Embryonic facial prominence (tissue), 1 donor: Measurements from ENCODE around the gene ZNHIT6.
"Not testable (repeated sequence)": the region's sequence is repeated elsewhere in the genome, so short reads cannot be mapped to it uniquely, and the experiment has no call there.

ENCODE experiments used
- DNase-seq: peaks from one replicate; pipeline ENCODE4 v3.0.0-alpha.2; 2016; ENCODE audit errors: extremely low spot score

The ZNHIT6 gene

DNA sequence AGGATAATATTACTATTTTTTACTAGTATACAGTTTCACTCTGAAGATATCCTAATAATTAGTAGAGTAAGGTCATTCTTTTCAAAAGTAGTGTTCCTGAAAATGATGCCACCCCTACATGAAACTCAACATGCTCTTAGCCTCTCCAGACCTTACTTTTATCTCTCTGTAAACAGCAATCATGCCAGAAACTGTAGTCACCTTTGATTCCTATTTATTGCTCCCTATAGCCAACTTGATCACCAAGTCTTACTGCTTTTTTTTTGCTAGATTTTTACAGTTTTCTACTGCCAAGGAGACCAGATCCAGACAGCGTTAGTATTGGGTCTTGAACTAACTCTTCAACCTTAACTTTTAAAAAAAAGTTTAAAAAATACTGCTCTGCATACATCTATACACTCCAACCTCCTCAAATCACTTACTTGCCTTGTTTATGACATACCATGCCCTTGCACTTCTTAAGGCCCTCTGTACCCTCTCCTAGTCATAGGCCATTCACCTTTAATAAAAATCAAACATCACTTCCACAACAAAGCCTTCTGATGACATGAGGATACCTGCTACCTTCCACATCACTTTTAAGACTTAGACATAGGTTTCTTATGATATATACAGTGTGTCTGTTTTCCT lies 36.1 kb downstream of the ZNHIT6 start:
- DNase-seq: no peak

DNA sequence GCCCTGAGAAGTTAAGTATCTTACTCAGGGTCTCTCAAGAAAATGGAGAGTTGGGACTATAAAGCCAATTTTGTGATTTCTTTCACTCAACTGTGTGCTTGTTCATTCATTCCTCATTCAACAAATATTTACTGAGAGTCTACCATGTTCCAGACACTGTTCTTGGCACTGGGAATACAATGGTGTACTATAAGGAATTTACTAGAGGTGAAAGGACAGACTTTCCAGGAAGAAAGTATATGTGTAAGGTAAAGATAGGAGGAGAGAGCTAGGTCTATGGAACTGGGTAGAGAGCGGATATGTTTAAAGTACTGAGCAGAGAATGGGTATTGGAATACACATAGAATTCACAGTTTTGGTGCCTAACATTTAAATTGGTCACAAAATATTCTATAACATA lies 42.3 kb downstream of the ZNHIT6 start:
- DNase-seq: no peak

DNA sequence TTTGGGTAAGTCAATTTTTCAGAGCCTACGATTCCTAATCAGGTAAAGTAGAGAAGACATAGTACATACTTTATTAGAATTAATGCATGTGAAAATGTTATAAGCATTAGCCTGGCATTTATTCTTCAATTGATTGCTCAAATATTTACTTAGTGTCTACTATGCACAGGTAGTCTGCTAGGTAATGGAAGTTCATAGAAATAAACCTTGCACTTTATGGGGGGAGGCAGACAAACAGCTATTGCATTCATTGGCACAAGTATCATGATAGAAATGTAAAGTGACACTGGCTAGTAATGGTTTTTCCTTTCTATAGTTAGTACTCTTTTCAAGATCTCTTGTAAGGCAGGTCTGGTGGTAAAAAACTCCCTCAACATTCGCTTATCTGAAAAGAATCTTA lies 44.9 kb downstream of the ZNHIT6 start:
- DNase-seq: no peak

DNA sequence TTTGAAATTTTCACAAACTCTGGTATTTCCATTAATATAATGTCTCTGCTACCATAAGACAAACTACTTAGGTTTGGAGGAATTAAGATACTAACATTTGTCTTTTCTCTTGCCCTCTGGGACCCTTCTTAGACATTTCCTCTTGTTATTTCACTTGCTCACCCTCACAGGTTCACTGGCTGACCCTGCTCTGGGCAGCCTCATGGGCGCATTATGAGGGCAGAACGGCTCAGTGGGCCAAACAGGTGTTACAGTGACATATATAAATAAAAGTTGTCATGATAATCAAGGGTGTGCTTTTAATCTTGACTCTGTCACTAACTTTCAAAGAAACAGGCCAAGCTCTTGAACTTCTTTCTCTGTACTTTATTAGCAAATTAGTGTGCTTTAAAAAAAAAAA lies 46.5 kb downstream of the ZNHIT6 start:
- DNase-seq: no peak

DNA sequence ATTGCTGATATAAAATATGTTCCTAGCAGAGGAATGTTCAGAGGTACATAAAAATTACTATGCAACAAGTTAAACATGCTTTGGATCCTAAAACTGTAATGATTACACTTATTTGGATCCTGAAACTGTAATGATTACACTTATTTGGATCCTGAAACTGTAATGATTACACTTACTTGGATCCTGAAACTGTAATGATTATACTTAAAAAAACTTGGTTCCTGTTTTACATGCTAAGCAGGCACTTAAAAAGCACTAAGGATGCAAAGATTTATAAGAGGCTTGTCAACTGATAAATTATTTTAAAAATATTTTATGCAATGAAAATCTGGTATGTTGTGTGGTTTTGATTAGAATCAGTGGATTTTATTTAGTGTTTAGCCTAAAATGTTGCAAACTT lies 47.7 kb downstream of the ZNHIT6 start:
- no peak for DNase-seq

DNA sequence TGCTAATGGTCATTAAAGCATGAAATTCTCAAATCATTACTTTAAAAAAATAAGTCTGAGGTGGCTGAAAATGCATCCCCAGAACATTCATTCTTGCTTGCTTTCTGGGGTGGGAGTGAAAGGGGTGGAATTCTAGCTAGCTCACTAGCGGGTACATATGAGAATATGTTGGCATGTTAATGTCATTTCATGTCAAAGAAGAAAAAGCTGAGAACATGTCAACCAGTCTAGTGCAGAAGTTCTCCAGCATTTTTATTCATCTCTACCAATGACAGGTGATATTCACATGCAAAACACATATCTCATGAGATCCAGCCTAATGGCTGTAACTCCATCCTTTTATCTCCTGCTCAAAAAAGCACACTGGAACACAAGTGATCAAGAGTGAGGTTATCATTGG lies 49.1 kb downstream of the ZNHIT6 start:
- no peak for DNase-seq

DNA sequence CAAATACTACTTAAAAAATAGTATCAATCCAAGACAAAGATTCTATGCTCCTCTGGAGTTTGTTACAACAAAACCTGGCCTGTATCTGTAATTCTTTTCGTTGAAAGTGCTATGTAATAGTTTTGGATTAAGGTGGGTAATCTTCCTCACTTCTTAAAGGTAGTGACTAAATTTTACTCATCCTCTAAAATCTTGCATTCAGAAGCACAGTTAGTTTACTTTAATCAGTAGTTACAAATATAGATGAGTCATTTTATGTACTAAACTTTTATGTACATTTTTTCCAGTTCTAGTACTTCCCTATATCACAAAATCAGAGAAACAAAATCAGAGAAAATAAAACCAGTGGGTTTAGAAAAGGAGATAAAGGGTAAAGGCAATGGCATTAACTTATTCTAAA lies 51.3 kb downstream of the ZNHIT6 start:
- no peak for DNase-seq

DNA sequence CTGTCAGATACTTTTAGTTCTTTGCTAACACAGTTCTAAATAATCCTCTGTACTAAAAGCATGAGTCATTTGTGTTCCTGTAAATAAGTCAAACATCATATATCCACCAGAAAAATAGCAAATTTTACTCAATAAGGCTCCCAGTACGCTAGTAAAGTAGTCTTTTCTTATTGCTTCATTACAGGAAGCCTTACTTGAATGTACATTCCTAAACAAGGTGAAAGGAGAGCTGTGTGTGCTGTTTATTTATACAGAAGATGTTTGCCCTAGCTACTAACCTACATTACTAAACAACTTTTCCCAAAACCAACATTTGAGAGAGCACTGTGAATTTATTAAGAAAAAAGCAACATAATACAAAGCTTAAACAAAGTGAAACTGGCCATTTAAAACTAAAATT lies 52.0 kb downstream of the ZNHIT6 start:
- no peak for DNase-seq

DNA sequence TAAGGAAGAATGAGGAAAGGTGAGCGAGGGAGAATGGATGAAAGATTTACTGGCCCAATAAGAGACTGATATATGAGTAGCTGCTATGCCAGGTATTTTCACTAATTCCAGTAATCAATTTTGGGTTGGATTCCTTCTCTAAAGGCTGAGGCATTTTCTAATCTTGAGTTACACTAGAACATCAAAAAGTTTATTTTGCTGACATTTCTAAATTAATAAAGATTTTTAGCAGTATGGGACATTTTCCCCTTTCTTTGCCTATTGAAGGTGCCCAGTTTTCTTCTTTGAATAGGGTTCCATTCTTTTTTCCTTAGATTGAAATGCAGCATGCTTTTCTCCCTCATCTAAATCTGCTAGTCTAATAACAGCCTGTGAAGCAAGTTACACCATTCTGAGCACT lies 52.9 kb downstream of the ZNHIT6 start:
- no peak for DNase-seq

DNA sequence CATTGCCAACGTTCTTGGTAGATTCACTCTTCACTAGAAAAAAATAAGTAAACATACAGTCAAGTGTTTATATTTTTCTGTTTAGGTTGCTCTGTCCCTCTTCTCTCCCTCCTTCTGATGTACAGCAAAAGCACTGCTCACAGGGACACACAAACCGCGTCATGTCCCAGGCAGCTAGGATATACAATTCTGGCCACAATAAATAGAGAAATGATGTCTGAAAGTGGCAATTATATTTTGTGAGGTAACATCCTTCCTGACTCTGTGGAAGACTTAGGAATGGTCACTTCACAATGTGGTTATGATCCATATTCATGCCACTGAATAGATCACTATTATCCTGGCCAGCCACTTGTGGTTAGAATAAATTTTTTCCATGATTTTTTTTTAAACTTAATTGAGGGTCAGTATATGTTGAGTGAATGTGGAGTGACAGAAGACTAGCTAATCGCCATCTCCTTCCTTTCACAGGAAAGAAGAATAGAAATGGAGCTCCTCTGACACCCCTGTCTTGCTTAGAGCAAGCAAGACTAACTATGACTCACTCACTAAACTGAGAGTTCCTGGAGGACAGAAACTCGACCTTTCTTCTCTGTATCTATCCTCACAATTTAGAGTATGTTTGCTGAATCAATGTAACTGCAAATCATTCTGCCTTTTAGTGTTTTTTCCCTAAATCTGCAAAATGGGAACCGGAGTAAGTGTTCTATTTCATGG lies 54.0 kb downstream of the ZNHIT6 start:
- DNase-seq: no peak

DNA sequence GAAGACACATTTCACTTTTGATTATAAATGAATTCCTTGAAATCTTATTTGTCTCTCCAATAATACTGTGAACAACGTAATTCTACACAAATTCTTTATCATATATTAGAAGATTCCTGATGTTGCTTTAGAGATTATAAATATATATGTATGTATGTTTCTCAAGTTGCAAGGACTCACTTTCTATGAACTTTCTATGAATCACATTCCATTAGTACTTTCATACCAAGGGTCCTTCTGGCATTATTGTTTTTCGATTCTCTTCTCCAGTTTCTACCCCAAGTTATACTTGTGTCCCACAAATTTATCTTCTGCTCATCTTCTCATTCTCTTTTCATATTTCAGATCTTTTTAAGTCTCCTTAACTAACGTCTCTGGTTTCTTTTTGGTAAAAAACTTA lies 55.9 kb downstream of the ZNHIT6 start:
- DNase-seq: no peak

DNA sequence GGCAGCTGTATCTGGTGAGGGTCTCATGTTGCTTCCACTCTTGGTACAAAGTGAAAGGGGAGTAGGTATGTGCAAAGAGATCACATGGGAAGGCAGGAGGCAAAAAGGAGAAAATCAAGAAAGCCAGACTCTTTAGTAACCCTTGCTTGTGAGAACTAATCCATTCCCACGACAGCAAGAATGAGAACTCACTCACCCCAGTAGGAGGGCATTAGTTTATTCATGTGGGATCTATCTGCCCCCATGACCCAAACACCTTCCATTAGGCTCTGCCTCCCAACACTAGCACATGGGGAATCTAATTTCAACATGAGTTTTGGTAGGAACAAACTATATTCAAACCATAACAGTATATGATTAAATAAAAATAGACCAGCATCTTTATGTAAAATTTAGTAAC lies 57.6 kb downstream of the ZNHIT6 start:
- DNase-seq: no peak

DNA sequence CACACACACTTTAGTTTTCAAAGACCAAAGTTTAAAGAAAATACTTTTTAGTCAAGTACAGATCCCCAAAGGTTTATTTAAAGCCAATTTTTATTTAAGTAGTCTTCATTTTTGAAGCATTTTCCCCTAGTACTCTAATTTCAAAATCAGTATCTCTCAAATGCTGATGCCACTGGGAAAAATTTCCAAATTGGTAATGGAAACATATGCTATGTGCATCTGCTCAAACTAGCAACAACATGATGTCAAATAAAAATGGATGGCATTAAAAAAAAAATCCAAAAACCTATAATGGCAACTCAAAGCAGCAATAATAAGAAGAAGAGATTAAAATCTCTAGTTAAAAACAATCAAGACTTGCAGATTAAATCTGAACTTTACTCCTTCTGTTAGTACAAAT lies 58.6 kb downstream of the ZNHIT6 start:
- no peak for DNase-seq

DNA sequence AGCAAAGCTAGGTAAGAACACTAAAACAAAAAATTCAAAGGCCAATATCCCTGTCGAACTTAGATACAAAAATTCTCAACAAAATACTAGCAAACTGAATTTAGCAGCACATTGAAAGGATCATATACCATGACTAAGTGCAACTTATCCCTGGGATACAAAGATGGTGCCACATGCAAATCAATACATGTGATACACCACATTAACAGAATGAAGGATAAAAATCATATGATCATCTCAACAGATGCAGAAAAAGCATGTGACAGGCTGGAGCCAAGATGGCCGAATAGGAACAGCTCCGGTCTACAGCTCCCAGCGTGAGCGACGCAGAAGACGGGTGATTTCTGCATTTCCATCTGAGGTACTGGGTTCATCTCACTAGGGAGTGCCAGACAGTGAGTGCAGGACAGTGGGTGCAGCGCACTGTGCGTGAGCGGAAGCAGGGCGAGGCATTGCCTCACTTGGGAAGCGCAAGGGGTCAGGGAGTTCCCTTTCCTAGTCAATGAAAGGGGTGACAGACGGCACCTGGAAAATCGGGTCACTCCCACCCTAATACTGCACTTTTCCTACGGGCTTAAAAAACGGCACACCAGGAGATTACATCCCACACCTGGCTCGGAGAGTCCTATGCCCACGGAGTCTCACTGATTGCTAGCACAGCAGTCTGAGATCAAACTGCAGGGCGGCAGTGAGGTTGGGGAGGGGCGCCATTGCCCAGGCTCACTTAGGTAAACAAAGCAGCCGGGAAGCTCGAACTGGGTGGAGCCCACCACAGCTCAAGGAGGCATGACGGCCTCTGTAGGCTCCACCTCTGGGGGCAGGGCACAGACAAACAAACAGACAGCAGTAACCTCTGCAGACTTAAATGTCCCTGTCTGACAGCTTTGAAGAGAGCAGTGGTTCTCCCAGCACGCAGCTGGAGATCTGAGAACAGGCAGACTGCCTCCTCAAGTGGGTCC lies 66.4 kb downstream of the ZNHIT6 start:
- DNase-seq: not testable (repeated sequence)

DNA sequence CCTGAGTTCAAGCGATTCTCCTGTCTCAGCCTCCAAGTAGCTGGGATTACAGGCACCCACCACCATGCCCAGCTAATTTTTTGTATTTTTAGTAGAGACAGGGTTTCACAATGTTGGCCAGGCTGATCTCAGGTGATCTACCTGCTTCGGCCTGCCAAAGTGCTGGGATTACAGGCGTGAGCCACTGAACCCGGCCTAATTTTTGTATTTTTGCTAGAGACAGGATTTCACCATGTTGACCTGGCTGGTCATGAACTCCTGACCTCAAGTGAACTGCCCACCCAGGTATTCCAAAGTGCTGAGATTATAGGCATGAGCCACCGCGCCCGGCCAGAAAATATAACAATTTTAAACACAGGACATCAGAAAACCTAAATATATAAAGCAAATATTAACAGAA lies 68.3 kb downstream of the ZNHIT6 start:
- DNase-seq: not testable (repeated sequence)

DNA sequence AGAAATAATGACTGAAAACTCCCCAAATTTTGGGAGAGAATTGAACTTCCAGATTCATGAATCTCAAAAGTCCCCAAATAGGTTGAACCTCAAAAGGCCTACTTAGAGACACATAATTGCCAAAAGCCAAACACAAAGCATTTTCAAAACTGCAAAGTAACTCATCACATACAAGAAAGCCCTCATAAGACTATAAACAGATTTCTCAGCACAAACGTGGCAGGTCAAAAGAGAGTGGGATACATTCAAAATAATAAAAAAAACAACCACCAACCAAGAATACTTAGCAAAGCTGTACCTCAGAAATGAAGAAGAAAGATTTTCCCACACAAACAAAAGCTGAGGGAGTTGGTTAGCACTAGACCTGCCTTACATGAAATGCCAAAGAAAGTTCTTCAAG lies 69.8 kb downstream of the ZNHIT6 start:
- DNase-seq: no peak

DNA sequence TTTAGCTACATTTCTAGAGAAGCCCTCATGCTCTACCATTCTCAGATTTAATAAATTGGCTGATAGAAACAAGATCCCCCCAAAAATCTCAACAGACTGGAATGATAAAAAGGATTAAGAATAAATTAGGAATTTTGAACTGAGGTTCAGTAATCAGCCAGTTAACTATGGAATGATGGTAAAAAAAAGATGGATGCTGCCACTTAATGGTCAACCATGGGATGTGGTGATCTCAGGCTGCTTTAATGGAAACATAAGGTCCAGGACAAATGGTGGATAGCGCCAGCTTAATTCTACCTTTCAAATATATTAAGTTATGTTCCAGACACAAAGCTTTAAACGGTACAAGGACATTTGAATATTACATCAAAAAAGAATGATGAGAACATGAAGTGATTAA lies 77.7 kb downstream of the ZNHIT6 start:
- no peak for DNase-seq

DNA sequence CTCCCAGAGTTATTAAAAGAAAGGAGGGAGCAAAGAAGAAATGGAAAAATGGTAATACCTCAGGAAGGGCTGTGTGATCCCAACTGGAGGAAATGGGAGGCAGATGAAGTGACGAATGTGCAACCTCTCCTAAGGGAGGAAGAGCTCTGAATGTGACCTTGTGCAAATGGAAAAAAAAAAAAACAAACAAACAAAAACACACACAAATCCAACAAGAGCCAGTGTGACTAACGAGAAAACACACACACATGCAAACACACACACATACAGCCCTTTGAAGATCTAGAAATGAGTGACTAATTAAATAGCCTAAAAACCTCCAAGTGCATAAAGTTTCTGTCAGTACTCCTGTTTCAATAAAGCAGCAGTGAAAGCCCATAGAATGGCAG lies 78.7 kb downstream of the ZNHIT6 start:
- DNase-seq: no peak

DNA sequence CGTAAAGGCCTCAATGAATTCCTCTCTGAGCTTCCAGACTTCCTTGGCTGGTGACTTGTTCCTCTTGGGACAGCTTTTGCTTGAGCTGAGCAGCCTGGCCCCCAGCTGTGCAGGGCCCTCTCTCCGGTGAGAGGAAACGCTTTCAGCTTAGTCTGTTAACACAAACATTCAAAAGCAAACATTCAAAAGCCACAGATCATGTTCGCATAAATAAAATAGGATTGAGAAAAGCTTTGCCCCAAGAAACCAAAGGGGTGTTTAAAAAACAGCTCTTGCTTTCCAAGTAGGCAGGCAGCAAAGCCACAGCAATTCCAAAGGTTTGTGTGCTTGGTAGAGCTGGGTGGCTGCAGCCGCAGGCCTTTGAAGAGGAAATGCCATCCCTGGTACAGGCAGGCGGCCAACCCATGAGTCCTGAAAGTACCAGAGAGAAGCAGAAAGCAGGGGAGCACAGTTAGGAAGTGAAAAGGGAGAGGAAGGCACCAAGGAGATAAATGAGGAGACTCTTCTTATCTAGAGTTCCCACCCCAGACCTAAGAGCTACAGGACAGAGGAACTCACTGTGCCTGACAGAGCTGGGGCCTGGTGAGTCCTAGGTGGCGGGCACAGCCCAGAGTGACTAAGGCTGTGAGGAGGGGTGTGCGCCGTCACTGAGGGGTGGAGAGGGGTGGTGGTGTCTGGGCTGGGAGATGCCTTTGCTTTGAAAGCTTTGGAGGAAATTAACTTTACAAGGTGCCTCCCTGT lies 79.3 kb downstream of the ZNHIT6 start:
- peak; percentile 61 for DNase-seq

DNA sequence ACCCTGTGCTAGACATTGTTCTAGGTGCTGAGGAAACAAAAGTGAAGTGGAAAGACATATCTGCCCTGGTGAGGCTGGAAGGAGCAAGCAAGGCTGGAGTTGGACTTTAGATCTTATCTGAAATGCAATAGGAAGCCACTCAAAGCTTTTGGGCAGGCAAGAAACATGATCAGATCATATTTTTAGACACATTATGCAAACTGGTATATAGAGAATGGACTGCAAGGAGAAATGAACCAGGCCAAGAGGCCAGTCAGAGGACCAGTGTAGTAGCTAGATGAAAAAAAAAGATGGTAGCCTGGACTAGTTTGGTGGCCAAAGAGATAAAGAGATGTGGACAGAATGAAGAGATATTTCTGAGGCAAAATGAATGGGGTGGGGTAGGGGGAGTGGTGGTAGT lies 81.4 kb downstream of the ZNHIT6 start:
- no peak for DNase-seq

DNA sequence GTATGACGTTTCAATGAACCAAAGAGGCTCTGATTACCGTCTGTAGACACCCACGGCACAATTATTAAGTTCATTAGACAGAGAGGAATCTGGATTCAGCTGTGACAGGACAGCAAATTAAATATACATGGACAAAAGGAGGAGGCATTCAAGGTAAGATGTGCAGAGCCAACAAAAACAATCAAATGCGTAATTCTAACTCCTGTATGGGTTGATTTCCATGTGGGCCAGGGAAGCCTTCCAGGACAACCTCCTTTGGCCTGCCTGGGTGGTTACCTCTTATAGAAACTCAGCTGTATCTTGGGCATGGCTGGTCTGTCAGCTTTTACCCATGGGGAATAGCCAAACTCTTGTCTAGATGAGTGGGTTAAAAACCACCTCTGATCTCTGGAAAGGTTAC lies 83.9 kb downstream of the ZNHIT6 start:
- no peak for DNase-seq

DNA sequence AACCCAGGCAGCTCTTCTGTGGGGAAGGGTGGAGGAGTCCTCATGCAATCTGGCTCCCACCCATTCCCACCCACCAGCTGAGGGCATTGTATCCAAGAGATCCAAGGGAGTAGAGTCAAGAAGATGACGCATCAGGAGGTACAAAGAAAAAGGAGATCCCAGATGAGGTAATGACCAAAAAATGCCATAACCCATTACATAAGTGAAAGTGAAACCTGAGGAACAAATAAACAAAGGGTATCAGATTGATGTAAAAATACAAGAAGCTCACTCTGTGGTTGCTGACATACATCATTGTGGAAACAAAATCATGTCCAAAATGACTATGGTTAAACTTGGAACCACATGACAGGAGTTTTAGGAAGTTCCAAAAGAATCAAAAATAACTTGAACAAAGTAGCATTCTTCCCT lies 85.2 kb downstream of the ZNHIT6 start:
- DNase-seq: no peak
